CD14-positive monocyte (primary cell): Measurements from ENCODE around the gene EOLA1. TPM values are rescaled to one million over a fixed set of nuclear protein-coding genes. Genes with fewer than 3 reads are reported as not detected.

ENCODE experiments used
- DNase-seq, 3 donors: peaks; one replicate each; pipeline ENCODE4 v3.0.0-alpha.2; 2011 to 2022
- H2AFZ ChIP-seq: 2 replicates; pipeline ENCODE4 v1.6.0; 2012; ENCODE audit warnings: mild to moderate bottlenecking, low read depth, low read length, inconsistent platforms; ENCODE audit not compliant: insufficient read depth, poor library complexity, severe bottlenecking
- H3K27ac ChIP-seq, 2 donors: 1 replicate in 1 of 2; 2 replicates in 1 of 2; pipeline ENCODE4 v1.5.1; 2012 to 2013; ENCODE audit warnings: low read length in 2 of 2, control low read depth in 1 of 2, inconsistent platforms in 1 of 2, low read depth in 1 of 2, mild to moderate bottlenecking in 1 of 2
- H3K27me3 ChIP-seq, 2 donors: one replicate each; pipeline versions ENCODE4 v1.6.0 to v1.6.1; 2011 to 2013; ENCODE audit warnings: low read length in 2 of 2; ENCODE audit not compliant: control insufficient read depth in 2 of 2, insufficient read depth in 2 of 2
- H3K36me3 ChIP-seq, 2 donors: replicated peaks in 1 of 2; 1 replicate in 1 of 2; 2 replicates in 1 of 2; pipeline versions ENCODE4 v1.5.1 to v1.6.1; 2012 to 2013; ENCODE audit warnings: low read length in 2 of 2, control low read depth in 1 of 2, inconsistent platforms in 1 of 2, mild to moderate bottlenecking in 1 of 2; ENCODE audit not compliant: insufficient read depth in 2 of 2, control insufficient read depth in 1 of 2
- H3K4me1 ChIP-seq, 2 donors: 1 replicate in 1 of 2; 2 replicates in 1 of 2; pipeline versions ENCODE4 v1.5.1 to v1.6.1; 2012 to 2013; ENCODE audit warnings: low read length in 2 of 2, control low read depth in 1 of 2, inconsistent platforms in 1 of 2, mild to moderate bottlenecking in 1 of 2, moderate library complexity in 1 of 2; ENCODE audit not compliant: insufficient read depth in 2 of 2, control insufficient read depth in 1 of 2
- H3K4me2 ChIP-seq: replicated peaks from 2 replicates; pipeline ENCODE3; 2012; ENCODE audit warnings: low read length, moderate library complexity, mild to moderate bottlenecking; ENCODE audit not compliant: poor library complexity, severe bottlenecking; ENCODE audit errors: extremely low read depth
- H3K4me3 ChIP-seq, 3 experiments: fragments of 200-600 bp in 1 of 3; sonication (generic) in 1 of 3; replicated peaks in 1 of 3; 1 replicate in 2 of 3; 2 replicates in 1 of 3; pipeline ENCODE4 v1.5.1; 2011 to 2013; ENCODE audit warnings: low read length in 3 of 3, mild to moderate bottlenecking in 3 of 3, control low read depth in 2 of 3, low read depth in 2 of 3, inconsistent platforms in 1 of 3, moderate library complexity in 1 of 3
- H3K79me2 ChIP-seq: 2 replicates; pipeline ENCODE4 v1.6.0; 2012; ENCODE audit warnings: mild to moderate bottlenecking, control low read depth, inconsistent platforms, low read length, moderate library complexity; ENCODE audit not compliant: insufficient read depth
- H3K9ac ChIP-seq: 2 replicates; pipeline ENCODE4 v1.6.0; 2017; ENCODE audit warnings: low read length, mild to moderate bottlenecking; ENCODE audit not compliant: insufficient read depth, poor library complexity, severe bottlenecking
- H3K9me3 ChIP-seq, 2 donors: replicated peaks in 1 of 2; 1 replicate in 1 of 2; 2 replicates in 1 of 2; pipeline versions ENCODE4 v1.5.1 to v1.6.1; 2012 to 2013; ENCODE audit warnings: low read length in 2 of 2, control low read depth in 1 of 2; ENCODE audit not compliant: control insufficient read depth in 1 of 2, insufficient read depth in 1 of 2
- H4K20me1 ChIP-seq: 2 replicates; pipeline ENCODE4 v1.6.0; 2012; ENCODE audit warnings: mild to moderate bottlenecking, low read length, control low read depth, moderate library complexity; ENCODE audit not compliant: insufficient read depth
- H3K27ac Mint-ChIP-seq, 7 donors: one replicate each; pipeline ENCODE4 v1.8.0; 2020; ENCODE audit warnings: mild to moderate bottlenecking in 7 of 7, mixed read lengths in 7 of 7, moderate library complexity in 6 of 7, inconsistent platforms in 2 of 7
- H3K27me3 Mint-ChIP-seq, 3 donors: one replicate each; pipeline ENCODE4 v1.8.0; 2021 to 2022; ENCODE audit warnings: low read depth in 3 of 3, mild to moderate bottlenecking in 3 of 3, mixed read lengths in 3 of 3, moderate library complexity in 3 of 3, inconsistent platforms in 1 of 3
- H3K36me3 Mint-ChIP-seq, 2 donors: one replicate each; pipeline ENCODE4 v1.8.0; 2020; ENCODE audit warnings: mixed read lengths in 2 of 2, inconsistent platforms in 1 of 2, mild to moderate bottlenecking in 1 of 2
- H3K4me1 Mint-ChIP-seq: one replicate; pipeline ENCODE4 v1.8.0; 2020; ENCODE audit warnings: mild to moderate bottlenecking, mixed read lengths
- H3K4me3 Mint-ChIP-seq, 2 donors: one replicate each; pipeline ENCODE4 v1.8.0; 2020; ENCODE audit warnings: mild to moderate bottlenecking in 2 of 2, mixed read lengths in 2 of 2, moderate library complexity in 1 of 2
- H3K9me3 Mint-ChIP-seq, 7 donors: one replicate each; pipeline ENCODE4 v1.8.0; 2020 to 2022; ENCODE audit warnings: mixed read lengths in 7 of 7, mild to moderate bottlenecking in 6 of 7, moderate library complexity in 6 of 7, inconsistent platforms in 2 of 7
- CTCF ChIP-seq: fragments of 200-600 bp; IDR thresholded peaks from one replicate; pipeline ENCODE4 v1.8.0; 2022; ENCODE audit warnings: antibody characterized with exemption, mild to moderate bottlenecking
- WGBS: methylation state at CpG from one replicate; pipeline ENCODE4 v1.1.5; 2013; ENCODE audit warnings: missing lambda C conversion rate; ENCODE audit not compliant: insufficient coverage; 5-methylcytosine and 5-hydroxymethylcytosine counted together
- intact Hi-C, 2 donors: fragments of 100-400 bp; cut with micrococcal nuclease; formaldehyde crosslinking; loops; one replicate each; pipeline versions ENCODE4 v1.15.0 to v1.15.1; 2023
- polyA plus RNA-seq, 3 donors: library from polyadenylated mRNA; depleted of rRNA in 1 of 3; unstranded in 2 of 3; stranded (reverse) in 1 of 3; fragments of 300-500 nt in 2 of 3; fragments of >200 nt in 1 of 3; fragmentation: Illumina TruSeq in 2 of 3; gene quantifications; 1 replicate in 2 of 3; 2 replicates in 1 of 3; pipeline ENCODE4 v1.2.3, GENCODE V29; 2012 to 2021

The EOLA1 gene
- polyA plus RNA-seq, 3 donors, result 15.5 to 48.6 (median 20.7) TPM

DNA sequence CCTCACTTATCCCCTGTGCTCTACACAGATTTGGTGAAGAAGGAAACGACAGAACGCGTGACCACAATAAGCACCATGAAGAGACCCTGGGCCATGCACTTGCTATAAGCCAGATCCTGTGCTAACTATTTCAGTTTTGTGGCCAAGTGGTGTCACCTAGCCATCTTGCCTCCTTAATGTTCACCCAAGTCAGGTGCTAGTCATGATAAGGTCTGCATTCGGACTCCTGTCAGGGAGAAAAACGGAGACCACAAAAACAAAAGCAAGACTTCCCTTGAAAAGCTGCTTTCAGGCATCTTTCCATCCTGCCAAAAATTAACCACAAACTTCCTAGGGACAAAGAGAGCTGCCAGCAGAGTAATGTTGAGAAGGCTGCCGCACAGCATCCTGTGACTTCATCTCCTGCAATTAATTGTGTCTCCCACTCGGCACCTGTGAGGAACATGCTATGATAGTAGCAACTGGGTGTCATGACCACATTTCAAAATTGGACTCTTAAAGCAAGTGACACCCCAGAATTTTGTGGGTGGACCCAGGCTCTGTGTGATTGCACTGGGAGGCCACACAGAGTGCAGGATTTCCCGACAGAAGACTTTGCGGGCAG is 26.9 kb upstream of the EOLA1 start:
- Mint-ChIP-seq H3K27ac (no peak overlapping the region), H3K9me3 (peaks cover 0 to 5% (median 0%) of the 10 kb centered on the region in 7 donors), H3K4me1 (peaks cover 30% of the 10 kb centered on the region), H3K27me3 (peaks cover 2 to 7% (median 3%) of the 10 kb centered on the region in 3 donors), H3K36me3 (no peaks in the 10 kb centered on the region), H3K4me3 (no peak overlapping the region)
- Histone ChIP-seq H3K4me2 (no peak overlapping the region), H3K27ac (no peak overlapping the region), H3K4me1 (peaks cover 26 to 32% of the 10 kb centered on the region in 2 donors), H3K27me3 (no peaks in the 10 kb centered on the region), H3K9ac (no peak overlapping the region), H3K9me3 (no peaks in the 10 kb centered on the region), H3K79me2 (no peaks in the 10 kb centered on the region), H3K4me3 (no peak overlapping the region), H4K20me1 (no peaks in the 10 kb centered on the region), H3K36me3 (no peaks in the 10 kb centered on the region), H2AFZ (no peak overlapping the region)
- intact Hi-C loops, result no loop called here
- TF ChIP-seq CTCF, result no peak
- DNase-seq, result no peak
- 0% methylated on average over 1 of the region's 9 CpGs for WGBS

DNA sequence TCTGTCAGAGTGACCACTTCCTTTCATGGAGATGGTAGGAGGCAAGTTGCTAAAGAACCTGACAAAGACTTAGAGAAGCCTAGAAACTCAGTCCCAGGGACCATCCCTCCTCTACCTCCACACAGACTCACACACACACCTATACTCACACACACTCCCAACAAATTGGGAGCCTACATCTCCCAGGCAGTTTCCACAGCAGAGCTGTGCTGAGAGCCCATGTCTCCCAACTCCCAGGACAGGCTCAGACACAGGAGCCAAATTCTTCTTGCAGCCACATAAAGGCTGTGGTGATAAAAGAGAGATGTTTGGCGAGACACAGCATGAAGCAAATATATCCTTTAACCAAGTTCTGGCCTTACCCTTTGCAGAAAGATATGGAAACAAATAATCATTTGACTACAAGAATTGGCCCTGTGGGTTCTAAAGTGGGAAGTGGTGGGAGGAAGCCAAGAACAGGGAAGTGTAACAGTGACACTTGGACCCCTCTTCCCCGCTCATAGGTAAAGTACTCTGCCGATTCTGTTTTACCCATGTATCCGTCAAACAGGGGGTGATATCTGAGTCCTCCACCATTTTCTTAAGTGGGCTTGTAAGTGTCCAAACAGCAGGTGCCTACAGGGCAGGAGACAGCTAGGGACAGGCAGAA is 24.7 kb upstream of the EOLA1 start:
- Histone ChIP-seq H3K27me3 (no peaks in the 10 kb centered on the region), H2AFZ (no peak overlapping the region), H3K9me3 (no peaks in the 10 kb centered on the region), H3K4me2 (no peak overlapping the region), H3K79me2 (no peaks in the 10 kb centered on the region), H3K9ac (no peak overlapping the region), H3K27ac (no peak overlapping the region), H3K36me3 (no peaks in the 10 kb centered on the region), H4K20me1 (no peaks in the 10 kb centered on the region), H3K4me3 (no peak overlapping the region), H3K4me1 (peaks cover 12 to 18% of the 10 kb centered on the region in 2 donors)
- H3K4me3 Mint-ChIP-seq, result peak overlapping the region in 1 of 2 donors; percentile 21
- peaks cover 22% of the 10 kb centered on the region for H3K4me1 Mint-ChIP-seq
- DNase-seq, result peak in 2 of 3 donors; percentile 9 to 32
- H3K9me3 Mint-ChIP-seq, result peaks cover 0 to 5% (median 0%) of the 10 kb centered on the region in 7 donors
- H3K27ac Mint-ChIP-seq, result peak overlapping the region in 3 of 7 donors; percentile 40 to 67 (median 64)
- WGBS, result no CpG with 5 or more reads among the region's 4 CpGs
- no peaks in the 10 kb centered on the region for H3K36me3 Mint-ChIP-seq
- no peak for TF ChIP-seq CTCF
- intact Hi-C loops, result no loop called here
- H3K27me3 Mint-ChIP-seq, result peaks cover 3 to 9% (median 7%) of the 10 kb centered on the region in 3 donors
